RWPE1 (cell line): ENCODE results near the gene KCNMA1.

Experiments used
- CTCF ChIA-PET: fragments of 350-600 bp; sonication (Branson Sonifier 250); formaldehyde crosslinking; extraction: SDS; loops from one replicate; lab custom pipeline; 2021; lab: Yijun Ruan, JAX
- POLR2A ChIA-PET: fragments of 400-600 bp; formaldehyde crosslinking; extraction: SDS; loops from one replicate; lab custom pipeline; 2020; ENCODE audit warnings: antibody characterized with exemption; ENCODE audit not compliant: low non-redundant PET; lab: Yijun Ruan, JAX
- DNase-seq: peaks from one replicate; pipeline ENCODE4 v3.0.0; 2012; ENCODE audit warnings: low spot score
- H3K27ac ChIP-seq: fragments of 450-650 bp; 2 replicates; pipeline ENCODE4 v1.5.1; 2017
- TF ChIP-seq, protein P1 (sequence below): fragments of 450-650 bp; conservative IDR thresholded peaks from 2 replicates; pipeline ENCODE4 v1.5.1; 2017; ENCODE audit warnings: low read depth, mild to moderate bottlenecking

The KCNMA1 gene

GRCh38 chr10:77358656-77359055 is 279.0 kb downstream of the KCNMA1 start:
- DNase-seq = no peak
- TF ChIP-seq, protein P1, sequence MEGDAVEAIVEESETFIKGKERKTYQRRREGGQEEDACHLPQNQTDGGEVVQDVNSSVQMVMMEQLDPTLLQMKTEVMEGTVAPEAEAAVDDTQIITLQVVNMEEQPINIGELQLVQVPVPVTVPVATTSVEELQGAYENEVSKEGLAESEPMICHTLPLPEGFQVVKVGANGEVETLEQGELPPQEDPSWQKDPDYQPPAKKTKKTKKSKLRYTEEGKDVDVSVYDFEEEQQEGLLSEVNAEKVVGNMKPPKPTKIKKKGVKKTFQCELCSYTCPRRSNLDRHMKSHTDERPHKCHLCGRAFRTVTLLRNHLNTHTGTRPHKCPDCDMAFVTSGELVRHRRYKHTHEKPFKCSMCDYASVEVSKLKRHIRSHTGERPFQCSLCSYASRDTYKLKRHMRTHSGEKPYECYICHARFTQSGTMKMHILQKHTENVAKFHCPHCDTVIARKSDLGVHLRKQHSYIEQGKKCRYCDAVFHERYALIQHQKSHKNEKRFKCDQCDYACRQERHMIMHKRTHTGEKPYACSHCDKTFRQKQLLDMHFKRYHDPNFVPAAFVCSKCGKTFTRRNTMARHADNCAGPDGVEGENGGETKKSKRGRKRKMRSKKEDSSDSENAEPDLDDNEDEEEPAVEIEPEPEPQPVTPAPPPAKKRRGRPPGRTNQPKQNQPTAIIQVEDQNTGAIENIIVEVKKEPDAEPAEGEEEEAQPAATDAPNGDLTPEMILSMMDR = no peak
- ChIA-PET POLR2A (no interaction called here), CTCF (no interaction called here)
- H3K27ac ChIP-seq = peak overlapping the region; percentile 26; the same call in 1 of the 2 replicates

GRCh38 chr10:77357611-77358310 is 279.8 kb downstream of the KCNMA1 start:
- DNase-seq = peak; percentile 67
- ChIA-PET POLR2A (no interaction called here), CTCF (interaction anchor here (0.6 kb wide), 1 partner anchor 775 kb away, joined by 3 read pairs; no protein-coding TSS in a partner anchor)
- TF ChIP-seq, protein P1 = no peak
- peak overlapping the region; percentile 26; the same call in 1 of the 2 replicates for H3K27ac ChIP-seq

DNA sequence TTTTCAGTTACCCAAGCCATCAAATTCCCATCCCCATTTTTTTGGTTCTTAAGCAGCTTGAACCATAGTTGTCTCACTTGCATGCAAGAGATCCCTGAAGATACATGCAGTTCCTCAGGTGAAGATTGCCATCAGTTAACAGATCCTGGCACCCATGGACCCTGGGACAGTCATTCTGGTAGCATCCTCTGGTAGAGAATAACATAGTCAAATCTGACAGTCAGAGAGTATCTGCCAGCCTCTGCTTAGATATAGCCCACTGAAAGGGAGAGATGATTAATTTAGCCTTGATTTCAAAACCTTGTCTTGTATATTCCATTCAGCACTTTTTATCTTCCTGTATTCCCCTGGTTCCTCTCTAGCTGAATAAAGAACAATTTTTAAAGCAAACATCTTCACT is 280.4 kb downstream of the KCNMA1 start:
- no peak for DNase-seq
- TF ChIP-seq, protein P1 = no peak
- ChIA-PET CTCF (interaction anchor here (0.6 kb wide), 1 partner anchor 774 kb away, joined by 3 read pairs; no protein-coding TSS in a partner anchor), POLR2A (no interaction called here)
- no peak overlapping the region for H3K27ac ChIP-seq

GRCh38 chr10:77355844-77356243 is 281.8 kb downstream of the KCNMA1 start:
- CTCF ChIA-PET = interaction anchor here (0.6 kb wide), 1 partner anchor 277 kb away, joined by 3 read pairs; no protein-coding TSS in a partner anchor
- DNase-seq = peak; percentile 89
- no peak overlapping the region for H3K27ac ChIP-seq
- TF ChIP-seq, protein P1 = no peak
- POLR2A ChIA-PET = interaction anchor here (0.6 kb wide), 1 partner anchor 28 kb away, joined by 3 read pairs; no protein-coding TSS in a partner anchor

- CTCF ChIA-PET = interaction anchor here (0.6 to 0.7 kb wide), 4 partner anchors 143 to 1180 kb away, joined by 3 to 4 read pairs (median 3); no protein-coding TSS in a partner anchor
- peak; percentile 11 for DNase-seq
- POLR2A ChIA-PET = no interaction called here
- no peak overlapping the region for H3K27ac ChIP-seq
- TF ChIP-seq, protein P1 = no peak
These were observed 286.2 kb downstream of the KCNMA1 start for GRCh38 chr10:77351386-77351785.

DNA sequence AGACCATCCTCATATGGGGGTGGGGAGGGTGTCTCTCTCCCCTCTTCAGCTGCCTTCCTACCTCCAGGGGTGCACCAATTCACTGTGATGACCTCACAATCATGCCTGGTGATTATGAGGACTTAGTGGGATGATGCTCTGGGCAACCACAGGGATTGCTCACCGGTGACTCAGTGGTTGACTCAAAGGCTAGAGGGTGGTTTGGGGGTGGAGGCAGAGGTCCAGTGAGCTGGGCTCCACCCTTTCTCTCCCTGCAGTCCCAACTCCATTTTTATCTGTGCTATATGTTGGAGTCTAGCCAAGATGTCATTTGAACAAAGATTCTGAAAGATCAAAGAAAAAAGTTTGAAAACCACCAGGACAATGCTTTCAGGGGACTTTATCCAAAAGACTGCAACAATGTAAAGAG is 286.9 kb downstream of the KCNMA1 start:
- H3K27ac ChIP-seq = peak overlapping the region; percentile 65
- CTCF ChIA-PET = interaction anchor here (0.6 to 0.7 kb wide), 3 partner anchors 27 to 346 kb away, joined by 3 to 5 read pairs (median 3); no protein-coding TSS in a partner anchor
- TF ChIP-seq, protein P1 = no peak
- POLR2A ChIA-PET = no interaction called here
- peak; percentile 100 for DNase-seq
